SK-N-SH (cell line): ENCODE measurements around the gene F5.

ENCODE experiments used
- CHD2 ChIP-seq: fragments of 150-350 bp; IDR thresholded peaks from 2 replicates; pipeline ENCODE4 v1.6.1; 2018; ENCODE audit warnings: low read length; ENCODE audit not compliant: partially characterized antibody
- POLR2AphosphoS5 ChIP-seq: IDR thresholded peaks from 2 replicates; pipeline ENCODE4 v1.6.1; 2012; ENCODE audit warnings: low read depth, low read length
- SMC3 ChIP-seq: IDR thresholded peaks from 2 replicates; pipeline ENCODE4 v1.6.1; 2012; ENCODE audit warnings: low read depth, low read length, improper control_type of control experiment
- TEAD4 ChIP-seq: IDR thresholded peaks from 2 replicates; pipeline ENCODE4 v1.4.0; 2012; ENCODE audit warnings: mild to moderate bottlenecking, borderline replicate concordance; ENCODE audit not compliant: insufficient read depth
- TF ChIP-seq, protein P1 (sequence below): fragments of 200-600 bp; sonication (generic); IDR thresholded peaks from 2 replicates; pipeline ENCODE4 v1.6.1; 2017; ENCODE audit warnings: antibody characterized with exemption, mild to moderate bottlenecking, moderate library complexity
- TF ChIP-seq, protein P2 (sequence below): IDR thresholded peaks from 2 replicates; pipeline ENCODE4 v1.4.0; 2012; ENCODE audit warnings: low read depth
- TF ChIP-seq, protein P3 (sequence below): IDR thresholded peaks from 2 replicates; pipeline ENCODE4 v1.4.0; 2012; ENCODE audit warnings: low read depth, borderline replicate concordance

DNA sequence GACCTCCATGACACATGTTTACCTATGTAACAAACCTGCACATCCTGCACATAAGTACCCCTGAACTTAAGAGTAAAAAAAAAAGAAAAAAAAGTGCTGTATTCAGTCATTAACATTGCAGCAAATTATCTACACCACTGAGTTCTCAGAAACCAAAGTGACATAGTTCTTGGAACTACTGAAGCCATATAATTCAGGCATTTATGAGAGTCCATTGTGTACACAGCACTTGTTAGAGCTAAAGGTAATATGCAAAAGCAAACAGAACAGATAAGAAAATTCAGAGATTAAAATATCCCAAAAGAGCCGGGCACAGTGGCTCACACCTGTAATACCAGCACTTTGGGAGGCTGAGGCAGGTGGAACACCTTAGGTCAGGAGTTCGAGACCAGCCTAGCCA is 38.0 kb downstream of the F5 start:
- TF ChIP-seq, protein P1, sequence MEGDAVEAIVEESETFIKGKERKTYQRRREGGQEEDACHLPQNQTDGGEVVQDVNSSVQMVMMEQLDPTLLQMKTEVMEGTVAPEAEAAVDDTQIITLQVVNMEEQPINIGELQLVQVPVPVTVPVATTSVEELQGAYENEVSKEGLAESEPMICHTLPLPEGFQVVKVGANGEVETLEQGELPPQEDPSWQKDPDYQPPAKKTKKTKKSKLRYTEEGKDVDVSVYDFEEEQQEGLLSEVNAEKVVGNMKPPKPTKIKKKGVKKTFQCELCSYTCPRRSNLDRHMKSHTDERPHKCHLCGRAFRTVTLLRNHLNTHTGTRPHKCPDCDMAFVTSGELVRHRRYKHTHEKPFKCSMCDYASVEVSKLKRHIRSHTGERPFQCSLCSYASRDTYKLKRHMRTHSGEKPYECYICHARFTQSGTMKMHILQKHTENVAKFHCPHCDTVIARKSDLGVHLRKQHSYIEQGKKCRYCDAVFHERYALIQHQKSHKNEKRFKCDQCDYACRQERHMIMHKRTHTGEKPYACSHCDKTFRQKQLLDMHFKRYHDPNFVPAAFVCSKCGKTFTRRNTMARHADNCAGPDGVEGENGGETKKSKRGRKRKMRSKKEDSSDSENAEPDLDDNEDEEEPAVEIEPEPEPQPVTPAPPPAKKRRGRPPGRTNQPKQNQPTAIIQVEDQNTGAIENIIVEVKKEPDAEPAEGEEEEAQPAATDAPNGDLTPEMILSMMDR = no peak
- TF ChIP-seq TEAD4 (no peak), CHD2 (no peak), SMC3 (no peak), POLR2AphosphoS5 (no peak)
- TF ChIP-seq, protein P2, sequence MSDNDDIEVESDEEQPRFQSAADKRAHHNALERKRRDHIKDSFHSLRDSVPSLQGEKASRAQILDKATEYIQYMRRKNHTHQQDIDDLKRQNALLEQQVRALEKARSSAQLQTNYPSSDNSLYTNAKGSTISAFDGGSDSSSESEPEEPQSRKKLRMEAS = no peak
- TF ChIP-seq, protein P3, sequence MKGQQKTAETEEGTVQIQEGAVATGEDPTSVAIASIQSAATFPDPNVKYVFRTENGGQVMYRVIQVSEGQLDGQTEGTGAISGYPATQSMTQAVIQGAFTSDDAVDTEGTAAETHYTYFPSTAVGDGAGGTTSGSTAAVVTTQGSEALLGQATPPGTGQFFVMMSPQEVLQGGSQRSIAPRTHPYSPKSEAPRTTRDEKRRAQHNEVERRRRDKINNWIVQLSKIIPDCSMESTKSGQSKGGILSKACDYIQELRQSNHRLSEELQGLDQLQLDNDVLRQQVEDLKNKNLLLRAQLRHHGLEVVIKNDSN = no peak
